Nephron (organoid): Measurements from ENCODE around the gene PSIP1.

Experiments used
- H3K27ac Mint-ChIP-seq, 3 experiments: 2 replicates each; pipeline ENCODE4 v1.8.0; 2020; ENCODE audit warnings: mixed read lengths in 3 of 3, mild to moderate bottlenecking in 2 of 3, moderate library complexity in 1 of 3
- H3K27me3 Mint-ChIP-seq: 2 replicates; pipeline ENCODE4 v1.8.0; 2021; ENCODE audit warnings: low read depth, mild to moderate bottlenecking, moderate library complexity, mixed read lengths
- H3K36me3 Mint-ChIP-seq: 2 replicates; pipeline ENCODE4 v1.8.0; 2020; ENCODE audit warnings: low read depth, mixed read lengths
- H3K4me1 Mint-ChIP-seq: 2 replicates; pipeline ENCODE4 v1.8.0; 2020; ENCODE audit warnings: mixed read lengths
- H3K4me3 Mint-ChIP-seq, 3 experiments: 2 replicates each; pipeline ENCODE4 v1.8.0; 2020; ENCODE audit warnings: mild to moderate bottlenecking in 3 of 3, mixed read lengths in 3 of 3, moderate library complexity in 2 of 3
- H3K9me3 Mint-ChIP-seq: 2 replicates; pipeline ENCODE4 v1.8.0; 2020; ENCODE audit warnings: mixed read lengths
- TF ChIP-seq, protein P1 (sequence below), 3 experiments: fragments of 200-600 bp; sonication (generic); IDR thresholded peaks; one replicate each; pipeline ENCODE4 v1.5.0; 2021; ENCODE audit warnings: antibody characterized with exemption in 3 of 3; ENCODE audit not compliant: unreplicated experiment in 3 of 3

The PSIP1 gene

DNA sequence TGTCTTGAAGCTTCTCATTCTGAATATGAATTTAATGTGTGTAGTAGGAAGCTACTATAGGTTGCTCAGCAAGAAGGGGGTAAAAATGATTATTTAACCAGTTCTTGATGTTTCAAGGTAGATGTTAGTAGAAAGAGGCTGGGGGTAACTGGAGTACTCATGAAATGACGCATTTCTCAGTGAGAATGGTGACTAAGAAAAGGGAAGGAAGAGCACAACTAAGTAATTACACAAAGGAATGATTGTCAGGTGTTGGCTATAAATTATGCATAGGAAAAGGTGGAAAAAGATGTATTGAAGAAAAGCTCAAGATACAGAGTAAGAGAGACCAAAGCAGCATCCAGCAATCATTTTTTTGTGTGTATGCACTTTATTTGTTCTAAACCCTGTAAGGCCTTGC, 1.4 kb upstream of the PSIP1 start:
- Mint-ChIP-seq H3K27ac (peak overlapping the region; percentile 41 to 100 (median 65)), H3K4me1 (peaks cover 34% of the 10 kb centered on the region), H3K4me3 (peak overlapping the region; percentile 24 to 51 (median 31)), H3K27me3 (peaks cover 3% of the 10 kb centered on the region), H3K36me3 (peaks cover 8% of the 10 kb centered on the region), H3K9me3 (no peaks in the 10 kb centered on the region)
- TF ChIP-seq, protein P1, sequence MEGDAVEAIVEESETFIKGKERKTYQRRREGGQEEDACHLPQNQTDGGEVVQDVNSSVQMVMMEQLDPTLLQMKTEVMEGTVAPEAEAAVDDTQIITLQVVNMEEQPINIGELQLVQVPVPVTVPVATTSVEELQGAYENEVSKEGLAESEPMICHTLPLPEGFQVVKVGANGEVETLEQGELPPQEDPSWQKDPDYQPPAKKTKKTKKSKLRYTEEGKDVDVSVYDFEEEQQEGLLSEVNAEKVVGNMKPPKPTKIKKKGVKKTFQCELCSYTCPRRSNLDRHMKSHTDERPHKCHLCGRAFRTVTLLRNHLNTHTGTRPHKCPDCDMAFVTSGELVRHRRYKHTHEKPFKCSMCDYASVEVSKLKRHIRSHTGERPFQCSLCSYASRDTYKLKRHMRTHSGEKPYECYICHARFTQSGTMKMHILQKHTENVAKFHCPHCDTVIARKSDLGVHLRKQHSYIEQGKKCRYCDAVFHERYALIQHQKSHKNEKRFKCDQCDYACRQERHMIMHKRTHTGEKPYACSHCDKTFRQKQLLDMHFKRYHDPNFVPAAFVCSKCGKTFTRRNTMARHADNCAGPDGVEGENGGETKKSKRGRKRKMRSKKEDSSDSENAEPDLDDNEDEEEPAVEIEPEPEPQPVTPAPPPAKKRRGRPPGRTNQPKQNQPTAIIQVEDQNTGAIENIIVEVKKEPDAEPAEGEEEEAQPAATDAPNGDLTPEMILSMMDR (IDR thresholded peaks at IDR 0.05; ENCODE audit: unreplicated experiment in 3 of 3), result no peak

DNA sequence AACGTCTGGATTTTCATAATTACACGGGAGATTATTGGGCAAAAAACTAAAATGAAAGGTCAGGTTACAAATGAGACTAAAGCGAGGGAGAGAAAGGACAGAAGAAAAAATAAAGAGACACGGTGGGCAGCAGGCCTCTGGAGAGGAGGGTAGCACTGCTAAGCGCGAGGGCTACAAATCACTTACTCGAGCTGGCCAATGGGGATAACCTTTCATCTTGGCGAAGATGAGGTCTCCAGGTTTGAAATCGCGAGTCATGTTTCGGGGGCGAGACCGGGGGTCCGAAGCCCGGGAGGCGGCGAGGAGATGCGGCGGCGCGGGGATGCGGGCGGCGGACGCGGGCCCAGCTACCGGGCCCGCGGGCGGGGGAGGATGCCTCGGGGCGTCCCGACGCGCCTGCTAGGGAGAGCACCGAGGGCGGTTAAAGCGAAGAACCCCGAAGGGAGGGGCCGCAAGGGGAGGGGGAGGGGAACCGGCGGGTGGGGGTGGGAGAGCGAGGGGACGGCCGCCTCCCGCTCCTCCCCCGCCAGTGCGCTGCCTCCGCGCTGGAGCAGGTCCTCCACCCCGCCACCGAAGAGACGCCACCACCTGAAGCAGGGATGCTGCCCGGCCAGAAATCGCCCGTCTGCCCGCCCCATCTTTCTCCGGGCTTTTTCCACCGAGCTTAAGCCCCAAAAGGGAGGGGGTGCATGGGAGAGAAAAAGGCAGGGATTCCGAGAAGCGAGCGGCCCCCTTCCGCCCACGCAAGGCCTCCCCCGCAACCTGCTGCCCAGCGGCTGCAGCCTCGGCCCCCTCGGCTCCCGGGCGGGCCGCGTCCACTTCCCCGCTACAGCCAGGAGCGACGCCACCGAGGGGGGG, 610 bp downstream of the PSIP1 start:
- Mint-ChIP-seq H3K4me1 (peaks cover 34% of the 10 kb centered on the region), H3K9me3 (no peaks in the 10 kb centered on the region), H3K27ac (peak overlapping the region; percentile 93 to 100 (median 93)), H3K27me3 (peaks cover 3% of the 10 kb centered on the region), H3K36me3 (peaks cover 26% of the 10 kb centered on the region), H3K4me3 (peak overlapping the region; percentile 87 to 91 (median 90))
- TF ChIP-seq, protein P1 (IDR thresholded peaks at IDR 0.05; ENCODE audit: unreplicated experiment in 3 of 3), result no peak

DNA sequence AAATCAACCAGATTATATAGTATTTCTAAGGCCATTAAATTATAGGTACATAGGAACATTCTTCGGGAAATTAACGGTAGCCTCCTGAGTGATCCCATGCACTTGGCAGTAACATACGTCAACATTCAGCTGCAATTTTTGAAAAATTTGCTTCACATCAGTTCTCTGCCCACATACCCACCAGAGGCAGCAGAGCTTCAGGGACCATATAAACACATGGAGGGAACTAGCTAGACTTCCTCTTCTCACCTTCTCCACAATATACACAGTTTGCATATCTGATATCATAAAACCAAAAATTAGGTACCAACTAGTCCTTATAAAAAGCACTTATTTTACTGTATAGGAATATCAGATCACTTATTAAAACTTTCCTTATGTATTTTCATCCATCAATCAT, 4.8 kb downstream of the PSIP1 start:
- Mint-ChIP-seq H3K9me3 (no peaks in the 10 kb centered on the region), H3K4me1 (peaks cover 20% of the 10 kb centered on the region), H3K27ac (no peak overlapping the region), H3K4me3 (no peak overlapping the region), H3K36me3 (peaks cover 50% of the 10 kb centered on the region), H3K27me3 (no peaks in the 10 kb centered on the region)
- TF ChIP-seq, protein P1 (IDR thresholded peaks at IDR 0.05; ENCODE audit: unreplicated experiment in 3 of 3), result no peak

DNA sequence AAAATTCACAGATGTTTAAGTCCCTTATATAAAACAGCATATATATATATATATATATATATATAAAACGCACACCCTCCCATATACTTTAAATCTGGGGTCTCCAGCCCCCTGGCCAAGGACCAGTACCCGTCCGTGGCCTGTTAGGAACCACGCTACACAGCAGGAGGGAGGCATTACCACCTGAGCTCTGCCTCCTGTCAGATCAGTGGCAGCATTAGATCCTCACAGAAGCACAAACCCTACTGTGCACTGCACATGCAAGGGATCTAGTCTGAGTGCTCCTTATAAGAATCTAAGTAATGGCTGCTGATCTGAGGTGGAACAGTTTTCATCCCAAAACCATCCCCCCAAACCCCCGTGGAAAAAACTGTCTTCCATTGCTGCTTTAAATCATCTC, 9.0 kb downstream of the PSIP1 start:
- Mint-ChIP-seq H3K27ac (no peak overlapping the region), H3K4me1 (no peaks in the 10 kb centered on the region), H3K4me3 (no peak overlapping the region), H3K27me3 (no peaks in the 10 kb centered on the region), H3K9me3 (no peaks in the 10 kb centered on the region), H3K36me3 (peaks cover 70% of the 10 kb centered on the region)
- TF ChIP-seq, protein P1 (IDR thresholded peaks at IDR 0.05; ENCODE audit: unreplicated experiment in 3 of 3), result no peak

DNA sequence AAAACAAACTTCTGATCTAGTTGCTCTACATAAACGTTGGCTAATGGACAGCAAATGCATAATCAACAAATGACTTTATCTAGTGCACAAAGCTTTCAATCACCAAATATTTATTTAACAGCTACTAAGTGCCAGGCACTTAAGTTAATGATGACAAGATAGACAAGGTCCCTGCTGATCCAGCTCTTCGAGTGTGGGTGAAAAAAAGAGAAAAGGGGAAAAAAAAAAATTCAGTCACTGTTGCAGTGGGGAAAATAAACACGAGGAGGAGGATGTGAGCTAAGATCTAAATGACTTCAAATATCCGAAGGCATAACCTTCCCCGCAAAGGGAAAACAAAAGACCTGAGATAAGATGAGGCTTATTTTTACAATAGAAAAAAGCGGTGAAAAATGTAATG, 9.6 kb downstream of the PSIP1 start:
- no peaks in the 10 kb centered on the region for H3K9me3 Mint-ChIP-seq
- no peaks in the 10 kb centered on the region for H3K4me1 Mint-ChIP-seq
- H3K36me3 Mint-ChIP-seq, result peaks cover 70% of the 10 kb centered on the region
- no peak overlapping the region for H3K4me3 Mint-ChIP-seq
- peak overlapping the region in 1 of 3 experiments; percentile 5 for H3K27ac Mint-ChIP-seq
- H3K27me3 Mint-ChIP-seq, result no peaks in the 10 kb centered on the region
- TF ChIP-seq, protein P1 (IDR thresholded peaks at IDR 0.05; ENCODE audit: unreplicated experiment in 3 of 3), result no peak

DNA sequence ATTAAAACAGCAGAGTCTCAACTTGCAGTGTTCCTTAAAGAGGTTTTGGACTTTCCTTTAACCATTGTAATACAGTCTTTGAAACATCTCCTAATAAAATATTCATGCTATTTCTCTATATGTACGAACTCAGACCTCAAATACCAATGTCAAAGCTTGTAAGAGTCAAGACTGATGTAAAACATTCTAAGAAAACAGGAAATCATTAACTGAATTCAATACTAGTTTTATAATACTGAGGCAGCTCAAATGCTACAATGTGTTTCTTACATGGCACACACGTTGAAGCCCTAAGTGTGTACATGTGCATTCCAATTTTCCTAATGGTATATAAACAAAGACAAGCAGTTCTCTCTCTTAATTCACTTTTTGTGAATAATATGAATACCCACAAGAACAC, 11.6 kb downstream of the PSIP1 start:
- TF ChIP-seq, protein P1 (IDR thresholded peaks at IDR 0.05; ENCODE audit: unreplicated experiment in 3 of 3), result no peak
- H3K4me1 Mint-ChIP-seq, result no peaks in the 10 kb centered on the region
- H3K27ac Mint-ChIP-seq, result peak overlapping the region; percentile 24 to 65 (median 37)
- no peaks in the 10 kb centered on the region for H3K9me3 Mint-ChIP-seq
- peaks cover 79% of the 10 kb centered on the region for H3K36me3 Mint-ChIP-seq
- H3K4me3 Mint-ChIP-seq, result no peak overlapping the region
- no peaks in the 10 kb centered on the region for H3K27me3 Mint-ChIP-seq
